ENCODE results near the gene IGF2BP3. TPM values are rescaled to one million over a fixed set of nuclear protein-coding genes. Genes with fewer than 3 reads are reported as not detected.
A peak's percentile ranks its signal among the peaks of the same experiment; 100 is the strongest.

Gene IGF2BP3
- polyA plus RNA-seq, 1 donor (not counting 4 experiments of a cell fraction or from before 2014, with no cell fraction given) = 22.3 TPM

- Histone ChIP-seq H2AFZ (ENCODE audit: control insufficient read depth, low read length) (no peak overlapping the region), H3K27me3 (ENCODE audit: control insufficient read depth, extremely low read depth, insufficient read depth, low read length) (no peaks in the 10 kb centered on the region), H3K4me2 (ENCODE audit: control insufficient read depth, extremely low read depth, insufficient read depth, low read depth, low read length) (no peak overlapping the region), H4K20me1 (ENCODE audit: control insufficient read depth, extremely low read depth, insufficient read depth, low read length) (no peaks in the 10 kb centered on the region), H3K9me3 (ENCODE audit: control insufficient read depth, low read depth, low read length) (no peaks in the 10 kb centered on the region), H3K36me3 (ENCODE audit: control insufficient read depth in 2 of 2, extremely low read depth in 1 of 2, insufficient read depth in 2 of 2, low read length in 2 of 2) (peaks cover 3 to 5% of the 10 kb centered on the region in 2 experiments), H3K27ac (ENCODE audit: control insufficient read depth, insufficient read depth, low read length) (no peak overlapping the region), H3K4me3 (ENCODE audit: control insufficient read depth in 2 of 3, extremely low read depth in 1 of 3, insufficient read depth in 2 of 3, low read depth in 1 of 3, low read length in 3 of 3) (no peak overlapping the region), H3K9ac (ENCODE audit: control insufficient read depth, extremely low read depth, insufficient read depth, low read length) (no peak overlapping the region), H3K79me2 (ENCODE audit: control insufficient read depth, insufficient read depth, low read length) (no peaks in the 10 kb centered on the region), H3K4me1 (ENCODE audit: control insufficient read depth, extremely low read depth, insufficient read depth, low read length) (peaks cover 24% of the 10 kb centered on the region), H3K9me1 (ENCODE audit: control insufficient read depth, extremely low read depth, insufficient read depth, low read length) (no peaks in the 10 kb centered on the region)
- FAIRE-seq (no peak), DNase-seq (ENCODE audit: low read depth, low spot score) (no peak)
- TF ChIP-seq EZH2 (IDR thresholded peaks at IDR 0.05; ENCODE audit: low read length) = no peak
- no peak for TF ChIP-seq CTCF (optimal IDR thresholded peaks at IDR 0.05 in 1 of 3, IDR thresholded peaks at IDR 0.05 in 1 of 3, conservative IDR thresholded peaks at IDR 0.05 in 1 of 3; ENCODE audit: extremely low read depth in 1 of 3, insufficient read depth in 2 of 3, low read length in 3 of 3)
- dilution Hi-C loops (cut with MboI; ENCODE audit: extremely low pct_ligation_motif_present, low sequenced_read_pairs) = no loop called here
These were observed 134.7 kb downstream of the IGF2BP3 start for GRCh38 chr7:23335621-23336020.

GRCh38 chr7:23335136-23335535 is 135.2 kb downstream of the IGF2BP3 start:
- Histone ChIP-seq H3K79me2 (ENCODE audit: control insufficient read depth, insufficient read depth, low read length) (no peaks in the 10 kb centered on the region), H3K9ac (ENCODE audit: control insufficient read depth, extremely low read depth, insufficient read depth, low read length) (no peak overlapping the region), H3K27me3 (ENCODE audit: control insufficient read depth, extremely low read depth, insufficient read depth, low read length) (no peaks in the 10 kb centered on the region), H3K27ac (ENCODE audit: control insufficient read depth, insufficient read depth, low read length) (no peak overlapping the region), H3K36me3 (ENCODE audit: control insufficient read depth in 2 of 2, extremely low read depth in 1 of 2, insufficient read depth in 2 of 2, low read length in 2 of 2) (peaks cover 3 to 4% of the 10 kb centered on the region in 2 experiments), H3K4me1 (ENCODE audit: control insufficient read depth, extremely low read depth, insufficient read depth, low read length) (peaks cover 24% of the 10 kb centered on the region), H3K4me2 (ENCODE audit: control insufficient read depth, extremely low read depth, insufficient read depth, low read depth, low read length) (peak overlapping the region; percentile 0), H4K20me1 (ENCODE audit: control insufficient read depth, extremely low read depth, insufficient read depth, low read length) (peaks cover 2% of the 10 kb centered on the region), H3K4me3 (ENCODE audit: control insufficient read depth in 2 of 3, extremely low read depth in 1 of 3, insufficient read depth in 2 of 3, low read depth in 1 of 3, low read length in 3 of 3) (no peak overlapping the region), H3K9me1 (ENCODE audit: control insufficient read depth, extremely low read depth, insufficient read depth, low read length) (no peaks in the 10 kb centered on the region), H2AFZ (ENCODE audit: control insufficient read depth, low read length) (no peak overlapping the region), H3K9me3 (ENCODE audit: control insufficient read depth, low read depth, low read length) (no peaks in the 10 kb centered on the region)
- dilution Hi-C loops (cut with MboI; ENCODE audit: extremely low pct_ligation_motif_present, low sequenced_read_pairs) = no loop called here
- DNase-seq (ENCODE audit: low read depth, low spot score) (no peak), FAIRE-seq (no peak)
- no peak for TF ChIP-seq EZH2 (IDR thresholded peaks at IDR 0.05; ENCODE audit: low read length)
- no peak for TF ChIP-seq CTCF (optimal IDR thresholded peaks at IDR 0.05 in 1 of 3, IDR thresholded peaks at IDR 0.05 in 1 of 3, conservative IDR thresholded peaks at IDR 0.05 in 1 of 3; ENCODE audit: extremely low read depth in 1 of 3, insufficient read depth in 2 of 3, low read length in 3 of 3)

Data from keratinocyte (primary cell).